GM18498 (cell line): ENCODE results near the gene WDFY4.

Experiments used
- ATAC-seq: cut with Tn5 transposase; IDR thresholded peaks from one replicate; pipeline ENCODE4 v1.9.1; 2021; ENCODE audit warnings: mild to moderate bottlenecking, moderate library complexity; ENCODE audit not compliant: unreplicated experiment

WDFY4 gene

DNA sequence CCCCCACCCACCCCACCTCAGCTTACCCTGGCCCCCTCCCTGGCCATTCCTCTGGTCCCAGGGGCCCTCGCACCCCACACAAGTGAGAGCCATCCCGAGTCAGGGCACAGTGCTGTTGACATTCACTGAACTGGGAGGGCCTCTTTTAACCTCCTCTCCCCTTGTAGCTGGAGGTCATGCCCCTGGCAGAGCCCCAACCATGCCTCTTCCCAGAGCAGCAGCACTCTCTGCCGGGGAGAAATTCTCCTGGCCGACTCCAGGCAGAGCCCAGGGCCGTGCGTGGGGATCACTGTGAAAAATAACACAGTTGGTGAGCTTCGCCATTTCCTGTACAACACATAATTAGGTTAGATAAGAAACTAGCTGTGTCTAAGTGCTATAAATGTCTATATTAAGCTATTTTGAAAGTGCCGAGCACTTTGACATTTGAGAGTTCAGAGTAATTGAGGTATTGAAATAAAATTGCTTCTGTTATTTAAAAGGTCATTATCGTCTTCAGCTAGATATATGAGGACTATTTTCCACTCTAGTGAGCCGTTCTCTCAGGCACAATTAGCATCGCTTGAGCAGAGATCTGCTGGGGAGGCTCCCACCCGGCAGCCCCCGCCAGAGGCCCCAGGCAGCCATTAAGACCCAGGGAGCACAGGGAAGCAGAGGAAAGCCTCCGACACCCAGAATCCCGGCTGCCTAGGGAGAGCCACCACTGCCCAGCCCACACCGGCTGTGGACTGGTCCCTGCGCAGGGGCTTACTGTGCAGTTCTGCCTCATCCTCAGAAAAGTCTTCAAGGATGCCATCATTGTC lies 317.4 kb downstream of the WDFY4 start:
- no peak for ATAC-seq

DNA sequence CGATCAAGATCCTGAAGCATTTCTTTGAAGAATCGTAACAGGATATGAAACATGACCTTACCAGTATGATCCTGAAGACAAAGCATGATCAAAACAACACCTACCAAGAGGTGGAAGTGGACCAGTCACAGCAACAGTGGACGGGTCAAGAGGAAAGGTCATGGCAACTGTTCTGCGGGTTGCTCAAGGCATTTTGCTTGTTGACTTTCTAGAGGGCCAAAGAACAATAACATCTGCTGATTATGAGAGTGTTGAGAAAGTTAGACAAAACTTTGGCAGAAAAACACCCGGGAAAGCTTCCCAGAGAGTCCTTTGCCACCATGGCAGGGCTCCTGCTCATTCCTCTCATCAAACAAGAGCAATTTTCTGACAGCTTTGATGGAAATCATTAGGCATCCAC lies 320.6 kb downstream of the WDFY4 start:
- no peak for ATAC-seq

DNA sequence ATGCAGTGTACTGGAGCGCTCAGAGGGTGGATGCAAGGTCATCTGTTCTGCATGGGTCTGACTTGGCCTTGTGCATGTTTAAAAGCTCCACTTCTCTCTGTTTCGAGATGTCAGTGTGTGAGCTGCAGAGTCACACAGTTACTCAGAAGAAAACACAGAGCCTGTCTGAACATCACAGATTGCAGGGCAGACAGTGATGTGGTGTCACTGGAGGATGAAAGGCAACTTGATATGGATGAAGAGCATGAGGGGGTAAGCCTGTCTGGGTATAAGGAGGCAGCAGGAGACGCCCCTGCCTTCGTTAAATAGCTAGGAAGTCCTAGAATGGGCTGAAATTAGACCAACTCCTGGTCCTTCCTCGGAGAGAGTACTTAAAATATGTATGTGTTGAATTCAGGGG lies 322.5 kb downstream of the WDFY4 start:
- ATAC-seq, result no peak

DNA sequence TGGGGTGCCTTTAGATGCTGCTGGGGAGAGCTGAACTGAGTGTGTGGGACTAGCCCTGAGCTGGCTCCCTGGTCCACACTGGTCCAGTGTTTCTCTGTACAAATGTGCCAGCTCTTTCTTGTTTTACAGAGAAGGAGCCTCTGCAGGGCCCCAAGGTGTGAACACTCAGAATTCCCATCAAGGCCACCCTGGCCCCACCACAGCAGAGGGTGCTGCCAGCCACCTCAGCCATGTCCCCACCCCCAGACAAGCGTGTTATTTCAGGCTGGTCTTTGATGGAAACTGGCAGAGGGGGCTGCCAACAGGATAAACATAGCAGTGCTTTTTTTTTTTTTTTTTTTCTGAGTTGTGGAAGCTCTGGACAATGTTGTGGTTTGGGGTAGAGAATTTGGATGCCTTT lies 323.4 kb downstream of the WDFY4 start:
- no peak for ATAC-seq

DNA sequence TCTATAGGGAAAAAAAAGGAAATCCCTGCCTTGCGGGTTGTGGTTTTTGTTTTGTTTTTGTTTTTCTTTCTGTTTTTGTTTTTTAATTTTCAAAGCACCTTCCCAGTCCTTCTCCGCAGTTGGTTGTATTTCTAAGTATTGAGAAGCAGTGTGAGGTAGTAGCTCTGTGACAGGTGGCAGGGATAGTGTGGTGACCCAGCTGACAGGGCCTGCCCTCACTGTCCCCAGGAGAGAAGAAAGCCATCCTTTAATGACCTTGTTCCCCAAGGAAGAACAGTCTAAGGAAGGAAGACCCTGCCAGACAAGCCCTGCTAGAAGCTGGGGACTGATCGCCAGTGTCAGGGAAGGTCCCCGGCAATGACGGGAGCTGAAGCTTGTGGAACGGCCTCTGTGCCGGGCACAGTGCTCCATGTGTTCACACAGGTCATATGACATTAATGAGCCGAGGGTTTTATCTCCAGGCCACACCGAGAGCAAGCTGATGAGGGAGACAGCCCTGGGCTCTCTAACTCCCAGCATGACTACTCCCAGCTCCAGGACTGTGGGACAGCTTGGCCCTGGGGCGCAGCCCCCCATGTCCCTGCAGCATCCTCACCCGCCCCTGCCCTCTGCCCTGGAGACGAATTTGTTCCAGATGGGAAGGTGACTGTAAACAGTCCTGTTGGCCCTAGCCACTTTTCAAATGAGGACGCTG lies 324.0 kb downstream of the WDFY4 start:
- no peak for ATAC-seq

DNA sequence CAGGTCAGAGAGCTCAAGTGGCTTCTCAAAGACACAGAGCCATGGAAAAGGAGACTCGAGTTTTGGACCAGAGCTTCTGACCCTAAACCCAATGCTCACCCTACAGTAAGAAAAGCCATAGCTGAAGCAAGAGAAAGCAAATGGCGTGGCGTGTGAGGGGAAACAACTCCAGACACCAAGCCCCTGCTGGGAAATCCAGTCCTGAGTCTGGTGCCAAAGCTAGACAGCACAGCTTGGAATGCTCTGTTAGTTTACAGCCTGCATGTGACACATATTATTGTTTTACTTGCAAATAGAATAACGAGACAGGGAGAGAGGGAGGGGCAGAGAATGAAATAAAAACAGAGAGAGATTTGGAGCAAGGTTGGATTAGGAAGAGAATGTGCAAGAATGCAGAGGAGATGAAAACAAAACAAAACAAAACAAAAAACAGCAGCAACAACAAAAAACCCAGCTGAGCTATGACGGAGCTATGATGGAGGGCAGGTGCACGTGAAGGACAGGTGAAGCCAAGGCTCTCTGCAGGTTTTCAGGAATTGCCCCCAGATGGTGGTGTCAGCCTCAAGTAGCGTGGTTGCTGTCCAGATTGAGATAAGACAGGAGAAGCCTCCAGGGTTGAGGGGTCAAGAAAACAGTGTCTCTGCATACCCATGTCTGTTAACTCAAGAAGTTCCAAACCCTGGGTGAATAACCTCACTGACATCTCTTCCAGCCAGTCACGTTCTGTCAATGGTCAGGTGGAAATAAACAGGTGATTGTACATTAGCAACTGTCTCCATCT lies 324.7 kb downstream of the WDFY4 start:
- no peak for ATAC-seq

DNA sequence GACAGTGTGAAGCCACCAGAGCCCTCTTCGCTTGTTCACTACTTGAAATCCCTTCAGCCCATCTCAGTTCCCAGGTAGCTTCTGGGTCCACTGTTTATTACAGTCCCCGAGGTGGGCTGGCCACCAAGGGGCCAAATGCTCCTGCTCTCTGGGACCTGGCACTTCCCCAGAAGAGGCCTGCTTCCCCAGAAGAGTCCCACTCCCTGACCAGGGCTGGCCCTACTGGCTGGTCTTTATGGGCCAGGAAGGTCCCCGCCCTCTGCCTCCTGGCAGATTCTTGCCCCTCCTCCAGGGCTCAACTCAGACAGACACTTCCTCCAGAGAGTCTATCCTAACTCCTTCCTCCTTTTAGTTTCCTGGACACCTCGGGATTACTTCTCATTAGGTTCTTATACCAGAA lies 325.6 kb downstream of the WDFY4 start:
- ATAC-seq, result no peak

DNA sequence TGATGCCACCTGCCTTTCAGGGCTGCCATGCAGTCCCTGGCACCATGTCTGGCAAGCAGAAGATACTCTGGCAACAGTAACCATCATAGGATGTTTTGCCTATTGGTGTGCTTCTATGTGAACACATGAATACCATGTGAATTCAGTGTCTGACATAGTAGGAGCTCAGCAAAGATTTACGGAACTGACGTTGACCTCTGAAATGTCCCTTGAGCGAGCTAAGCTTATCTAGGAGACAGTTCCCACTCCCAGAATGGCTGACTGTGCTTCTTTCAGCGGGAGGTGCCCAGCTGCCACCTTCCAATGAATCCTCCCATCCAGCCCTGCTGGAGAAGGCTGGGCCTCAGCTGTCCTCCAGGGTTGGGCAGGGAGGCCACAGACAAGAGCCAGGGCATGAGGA lies 326.2 kb downstream of the WDFY4 start:
- ATAC-seq, result no peak

DNA sequence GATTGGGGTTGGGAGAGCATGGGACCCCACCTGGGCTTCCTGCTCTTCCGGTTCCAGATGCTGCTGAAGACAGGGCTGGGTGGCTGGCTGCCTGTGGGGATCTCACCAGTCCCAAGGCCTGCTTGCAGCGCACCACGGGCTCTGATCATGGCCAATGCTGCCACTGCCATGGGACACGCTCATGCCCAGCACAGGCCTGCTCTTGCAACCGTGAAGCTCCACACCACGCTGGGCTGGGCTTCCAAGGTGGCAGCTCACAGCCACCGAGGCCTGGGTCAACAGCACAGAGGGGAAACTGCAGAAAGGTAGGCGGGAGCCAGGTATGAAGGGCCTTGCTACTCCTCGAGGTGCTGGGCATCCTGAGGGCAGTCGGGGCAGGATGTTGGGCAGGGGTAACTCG lies 327.1 kb downstream of the WDFY4 start:
- no peak for ATAC-seq

DNA sequence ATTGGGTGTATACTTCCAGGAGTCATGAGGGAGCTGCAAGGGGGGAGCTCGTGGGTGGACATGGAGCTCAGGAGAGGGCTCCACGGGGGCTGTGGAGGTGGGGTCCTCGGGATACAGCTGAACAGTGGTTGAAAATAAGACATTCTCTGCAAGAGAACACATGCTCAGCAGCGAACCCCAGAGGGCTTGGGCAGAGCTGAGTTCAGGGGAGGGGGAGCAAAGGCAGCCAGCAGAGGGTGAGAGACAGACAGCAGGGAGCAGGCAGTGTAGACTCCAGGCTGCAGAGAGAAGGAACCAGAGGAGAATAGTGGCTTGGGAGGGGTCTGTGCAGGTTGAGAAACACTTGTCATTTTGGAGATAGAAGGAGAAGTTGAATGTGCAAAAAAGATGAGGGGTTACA lies 327.9 kb downstream of the WDFY4 start:
- no peak for ATAC-seq

DNA sequence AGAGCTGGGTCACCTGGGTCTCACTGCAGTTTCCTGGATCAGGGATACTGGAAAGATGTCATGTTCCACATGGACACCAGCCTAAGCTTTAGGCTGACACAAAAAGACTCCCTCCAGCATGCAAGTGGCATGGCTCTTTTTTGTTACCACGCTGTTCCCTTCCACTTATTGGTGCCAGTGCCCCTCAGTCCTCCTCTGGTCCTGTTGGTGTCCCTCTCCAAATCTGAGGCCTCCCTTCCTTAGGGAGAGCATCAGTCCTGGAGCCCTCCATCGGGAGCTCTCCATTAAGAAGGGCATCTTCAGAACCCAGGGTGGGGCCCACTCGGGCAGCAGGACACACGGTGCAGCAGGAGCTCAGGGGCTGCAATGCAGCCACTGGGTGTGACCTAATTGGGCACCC lies 331.0 kb downstream of the WDFY4 start:
- no peak for ATAC-seq

DNA sequence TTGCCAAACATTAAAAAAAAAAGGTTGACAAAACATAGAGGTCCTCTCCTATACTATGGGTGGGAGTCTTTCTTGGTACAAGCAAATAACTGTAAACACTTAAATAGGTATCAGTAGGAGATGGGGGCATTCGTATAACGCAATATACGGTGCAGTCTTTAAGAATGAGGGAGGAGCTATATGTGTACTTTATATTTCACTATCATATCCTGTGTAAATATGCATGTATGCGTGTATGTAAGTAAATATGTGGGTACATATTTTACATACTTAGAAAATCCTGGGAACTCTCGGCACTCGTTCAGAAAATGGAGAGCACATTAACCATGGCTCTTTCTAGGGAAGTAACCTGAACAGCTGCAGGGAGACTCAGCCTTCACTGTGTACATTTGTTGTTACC lies 337.0 kb downstream of the WDFY4 start:
- no peak for ATAC-seq

DNA sequence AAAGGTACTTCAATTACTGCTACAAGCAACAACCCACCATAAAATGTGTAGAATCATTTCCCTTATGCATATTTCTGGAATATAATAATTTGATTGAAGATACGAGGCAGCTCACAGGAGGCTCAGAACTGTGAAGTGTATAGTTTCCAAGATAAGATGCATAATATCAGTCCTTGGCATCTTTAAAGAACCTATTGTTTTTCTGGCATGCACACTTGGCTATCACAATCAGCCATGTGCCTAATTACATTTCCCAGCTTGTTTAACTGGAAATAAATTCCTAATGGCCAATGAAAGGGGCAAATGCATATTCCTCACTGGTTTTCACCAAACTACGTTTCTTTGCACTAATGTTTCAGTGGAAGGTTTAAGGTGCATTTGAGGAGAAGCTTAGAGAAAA lies 338.4 kb downstream of the WDFY4 start:
- ATAC-seq, result no peak

DNA sequence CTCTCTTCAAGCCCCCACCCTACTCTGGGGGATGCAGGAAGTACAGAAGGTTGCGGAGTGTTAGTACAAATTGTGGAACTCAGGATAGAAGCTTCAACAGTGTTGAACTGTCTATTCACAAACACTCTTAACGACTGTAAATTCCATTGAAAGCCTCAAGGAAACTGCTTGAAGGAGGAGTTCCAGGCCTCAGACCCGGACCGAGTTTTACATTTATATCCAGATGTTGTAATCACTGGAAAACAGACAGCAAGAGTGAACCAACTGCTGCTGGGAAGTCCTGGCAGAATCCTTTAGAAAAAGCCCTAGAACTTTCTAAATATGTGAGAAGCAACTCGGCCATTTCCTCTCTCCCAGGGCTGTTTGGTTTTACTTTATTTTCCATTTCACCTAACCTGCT lies 339.1 kb downstream of the WDFY4 start:
- no peak for ATAC-seq

DNA sequence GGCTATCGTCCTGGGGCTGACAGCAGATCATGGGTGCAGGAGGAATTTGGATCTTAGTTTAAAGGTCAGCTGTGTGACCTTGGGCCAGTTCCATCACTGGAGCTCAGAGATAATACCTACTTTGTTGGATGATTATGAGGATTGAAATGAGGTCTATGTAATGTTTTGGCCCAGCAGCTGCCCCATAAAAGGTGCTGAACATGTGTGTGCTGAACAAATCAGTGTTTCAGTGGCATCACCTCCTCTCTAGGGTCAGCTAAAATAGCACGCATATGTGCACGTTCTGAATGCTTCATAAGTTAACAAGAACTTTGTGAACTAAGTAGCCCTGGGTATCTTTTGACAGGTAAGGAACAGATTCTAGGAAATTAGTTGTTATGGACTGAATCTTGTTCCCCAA lies 339.8 kb downstream of the WDFY4 start:
- no peak for ATAC-seq

DNA sequence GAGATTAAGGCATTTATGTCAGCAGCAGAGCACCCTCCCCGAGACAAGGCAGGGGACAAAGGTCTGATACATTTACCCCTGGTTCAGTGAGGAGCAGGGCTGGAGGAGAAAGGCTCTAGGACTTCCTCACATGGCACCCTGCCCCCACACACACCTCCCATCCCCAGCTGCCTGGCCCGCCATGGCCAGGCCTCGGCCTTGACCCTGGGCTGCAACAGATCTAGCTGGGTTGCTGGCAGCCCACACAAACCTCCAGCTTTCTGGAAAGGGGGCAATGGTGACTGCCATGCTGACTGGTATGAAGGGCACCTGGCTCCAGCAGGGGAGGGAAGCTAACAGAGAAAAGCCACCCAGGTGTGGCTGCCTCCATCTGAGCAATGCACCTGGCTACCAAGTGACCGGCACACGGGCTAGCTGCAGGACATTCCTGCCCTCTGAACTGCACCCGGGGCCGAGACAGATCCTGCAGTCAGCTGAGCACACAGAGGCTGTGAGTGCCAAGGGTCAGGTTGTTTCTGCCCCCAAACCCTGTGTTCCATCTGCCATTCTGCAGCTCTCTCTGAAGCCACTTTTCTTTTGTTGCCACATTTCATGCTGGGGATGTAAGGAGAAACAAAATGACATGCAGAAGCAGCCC lies 340.8 kb downstream of the WDFY4 start:
- ATAC-seq, result no peak

DNA sequence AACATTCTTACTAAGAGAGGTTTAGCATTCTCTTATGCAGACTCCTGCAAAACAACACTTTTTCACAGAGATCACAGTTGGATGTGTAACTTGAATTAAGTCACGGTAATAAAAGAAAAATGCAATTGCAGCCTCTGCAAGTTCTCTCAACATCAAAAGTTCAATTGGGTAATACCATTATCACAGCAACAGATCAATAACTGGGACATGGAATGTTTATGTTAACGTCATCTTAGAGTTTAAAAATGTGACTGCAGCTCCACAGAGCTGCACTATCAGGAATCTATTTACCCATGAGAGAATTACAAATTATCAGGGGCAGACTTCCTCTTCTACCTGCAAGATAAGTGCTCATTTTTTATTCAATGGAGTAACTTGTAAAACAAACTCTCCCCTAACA lies 344.0 kb downstream of the WDFY4 start:
- ATAC-seq, result no peak

DNA sequence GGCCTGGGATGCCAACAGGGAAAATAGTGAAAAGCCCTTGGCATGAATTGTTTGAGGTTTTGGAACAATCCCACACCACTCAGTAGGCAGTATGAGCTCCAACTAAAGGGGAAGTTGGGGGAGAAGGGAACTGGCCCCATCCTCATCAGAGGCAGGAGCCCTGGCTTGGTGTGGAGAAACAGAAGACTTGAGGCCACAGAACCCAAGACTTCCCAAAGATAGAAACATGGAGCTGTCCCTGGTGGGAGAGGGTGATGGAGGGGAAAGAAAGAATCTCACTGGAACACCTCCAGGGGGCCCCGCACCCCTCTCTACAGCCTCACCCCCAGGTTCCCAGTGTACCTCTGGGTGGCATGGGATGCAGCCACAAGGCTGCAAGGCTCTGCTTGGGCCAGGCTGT lies 345.0 kb downstream of the WDFY4 start:
- ATAC-seq, result no peak
